Thoracic aorta (tissue), 2 donors: ENCODE results near the gene POGLUT2. TPM values are rescaled to one million over a fixed set of nuclear protein-coding genes. Genes with fewer than 3 reads are reported as not detected.

ENCODE experiments used
- ATAC-seq: fragments of 150-250 bp; one replicate; pipeline ENCODE4 v1.8.0; 2017; ENCODE audit warnings: low read depth; ENCODE audit not compliant: insufficient number of reproducible peaks, low FRiP score
- DNase-seq: peaks from one replicate; pipeline ENCODE4 v3.0.0-alpha.2; 2020; ENCODE audit warnings: low spot score
- H3K27ac ChIP-seq, 2 donors: fragments of 200-600 bp; sonication (generic); 1 replicate in 1 of 2; 2 replicates in 1 of 2; pipeline ENCODE4 v1.5.1; 2016; ENCODE audit warnings: mild to moderate bottlenecking in 2 of 2, moderate library complexity in 2 of 2
- H3K27me3 ChIP-seq: fragments of 200-600 bp; sonication (generic); replicated peaks from 2 replicates; pipeline ENCODE4 v1.6.0; 2016; ENCODE audit warnings: mild to moderate bottlenecking; ENCODE audit not compliant: insufficient read depth
- H3K36me3 ChIP-seq: fragments of 200-600 bp; sonication (generic); one replicate; pipeline ENCODE4 v1.5.1; 2016
- H3K4me1 ChIP-seq, 2 donors: fragments of 200-600 bp; sonication (generic); 1 replicate in 1 of 2; 2 replicates in 1 of 2; pipeline versions ENCODE4 v1.5.1 to v1.6.0; 2016; ENCODE audit warnings: low read depth in 2 of 2, mild to moderate bottlenecking in 1 of 2; ENCODE audit not compliant: control insufficient read depth in 1 of 2
- H3K4me3 ChIP-seq: fragments of 200-600 bp; sonication (generic); 2 replicates; pipeline ENCODE4 v1.5.1; 2016; ENCODE audit warnings: mild to moderate bottlenecking
- H3K9me3 ChIP-seq: fragments of 200-600 bp; sonication (generic); 2 replicates; pipeline ENCODE4 v1.5.1; 2016
- total RNA-seq, 2 donors: library from RNA; depleted of rRNA; stranded (reverse); fragments of >200 nt; gene quantifications; one replicate each; pipeline versions ENCODE4 v1.1.0 to v1.2.3, GENCODE V29; 2016
- TF ChIP-seq, protein P1 (sequence below): fragments of 200-600 bp; sonication (generic); IDR thresholded peaks from one replicate; pipeline ENCODE4 v1.5.1; 2019; ENCODE audit warnings: antibody characterized with exemption

The POGLUT2 gene
- total RNA-seq, 2 donors from 2014 or later, result 7.3 to 11.9 TPM

DNA sequence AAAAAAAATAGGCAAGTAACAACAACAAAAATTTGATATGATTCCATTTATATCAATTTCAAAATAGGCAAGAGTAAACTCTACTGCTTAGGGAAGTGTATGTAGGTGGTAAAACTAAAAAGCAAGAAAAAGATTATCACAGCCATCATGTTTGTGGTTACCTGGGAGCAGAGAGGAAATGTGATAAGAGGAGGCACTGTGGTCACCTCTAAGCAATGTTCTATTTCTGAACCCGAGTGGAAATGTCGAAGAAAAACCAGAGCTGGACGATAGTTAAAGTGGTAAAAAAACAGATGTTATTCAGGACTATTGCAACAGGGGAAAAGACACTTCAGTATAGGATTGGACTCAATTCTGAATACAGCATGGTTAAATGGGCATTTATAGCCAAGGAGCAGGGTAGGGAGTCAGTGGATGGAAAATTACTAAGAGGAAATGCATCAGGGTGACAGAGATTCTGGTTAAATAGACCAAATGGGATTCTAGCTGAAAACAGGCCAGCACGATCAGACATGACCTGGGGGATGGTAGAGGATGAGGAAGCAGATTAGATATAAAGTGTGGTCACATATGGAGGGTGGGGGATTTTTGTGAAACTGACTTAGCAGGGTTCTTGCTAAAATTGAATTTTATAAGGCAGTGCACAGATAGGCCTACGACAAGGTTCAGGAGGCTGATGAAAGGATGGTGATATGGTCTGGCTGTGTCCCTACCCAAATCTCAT, 19.2 kb downstream of the POGLUT2 start:
- H3K4me3 ChIP-seq, result no peak overlapping the region
- peaks cover 2% of the 10 kb centered on the region for H3K36me3 ChIP-seq
- DNase-seq, result no peak
- ATAC-seq, result no peak
- H3K9me3 ChIP-seq, result no peaks in the 10 kb centered on the region
- no peaks in the 10 kb centered on the region for H3K4me1 ChIP-seq
- TF ChIP-seq, protein P1, sequence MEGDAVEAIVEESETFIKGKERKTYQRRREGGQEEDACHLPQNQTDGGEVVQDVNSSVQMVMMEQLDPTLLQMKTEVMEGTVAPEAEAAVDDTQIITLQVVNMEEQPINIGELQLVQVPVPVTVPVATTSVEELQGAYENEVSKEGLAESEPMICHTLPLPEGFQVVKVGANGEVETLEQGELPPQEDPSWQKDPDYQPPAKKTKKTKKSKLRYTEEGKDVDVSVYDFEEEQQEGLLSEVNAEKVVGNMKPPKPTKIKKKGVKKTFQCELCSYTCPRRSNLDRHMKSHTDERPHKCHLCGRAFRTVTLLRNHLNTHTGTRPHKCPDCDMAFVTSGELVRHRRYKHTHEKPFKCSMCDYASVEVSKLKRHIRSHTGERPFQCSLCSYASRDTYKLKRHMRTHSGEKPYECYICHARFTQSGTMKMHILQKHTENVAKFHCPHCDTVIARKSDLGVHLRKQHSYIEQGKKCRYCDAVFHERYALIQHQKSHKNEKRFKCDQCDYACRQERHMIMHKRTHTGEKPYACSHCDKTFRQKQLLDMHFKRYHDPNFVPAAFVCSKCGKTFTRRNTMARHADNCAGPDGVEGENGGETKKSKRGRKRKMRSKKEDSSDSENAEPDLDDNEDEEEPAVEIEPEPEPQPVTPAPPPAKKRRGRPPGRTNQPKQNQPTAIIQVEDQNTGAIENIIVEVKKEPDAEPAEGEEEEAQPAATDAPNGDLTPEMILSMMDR, result no peak
- no peaks in the 10 kb centered on the region for H3K27me3 ChIP-seq
- H3K27ac ChIP-seq, result no peak overlapping the region

DNA sequence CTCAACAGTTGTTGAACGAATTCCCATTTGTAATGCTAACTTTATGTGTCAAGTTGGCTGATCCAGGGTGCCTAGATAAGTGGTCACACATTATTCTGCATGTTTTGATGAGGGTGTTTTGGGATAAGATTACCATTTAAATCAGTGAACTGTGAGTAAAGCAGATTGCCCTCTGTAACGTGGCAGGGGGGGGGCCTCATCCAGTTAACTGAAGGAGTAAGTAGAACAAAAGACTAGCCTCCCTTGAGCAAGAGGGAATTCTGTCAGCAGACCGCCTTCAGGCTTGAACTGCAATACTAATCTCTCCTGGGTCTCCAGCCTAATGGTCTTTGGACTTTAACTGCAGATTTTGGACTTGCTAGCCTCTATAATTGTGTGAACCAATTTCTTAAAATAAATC, 21.0 kb downstream of the POGLUT2 start:
- TF ChIP-seq, protein P1, result no peak
- no peaks in the 10 kb centered on the region for H3K27me3 ChIP-seq
- no peak for DNase-seq
- peaks cover under 1 to 3% of the 10 kb centered on the region in 2 donors for H3K4me1 ChIP-seq
- H3K27ac ChIP-seq, result no peak overlapping the region
- H3K4me3 ChIP-seq, result no peak overlapping the region
- ATAC-seq, result no peak
- no peaks in the 10 kb centered on the region for H3K9me3 ChIP-seq
- no peaks in the 10 kb centered on the region for H3K36me3 ChIP-seq

DNA sequence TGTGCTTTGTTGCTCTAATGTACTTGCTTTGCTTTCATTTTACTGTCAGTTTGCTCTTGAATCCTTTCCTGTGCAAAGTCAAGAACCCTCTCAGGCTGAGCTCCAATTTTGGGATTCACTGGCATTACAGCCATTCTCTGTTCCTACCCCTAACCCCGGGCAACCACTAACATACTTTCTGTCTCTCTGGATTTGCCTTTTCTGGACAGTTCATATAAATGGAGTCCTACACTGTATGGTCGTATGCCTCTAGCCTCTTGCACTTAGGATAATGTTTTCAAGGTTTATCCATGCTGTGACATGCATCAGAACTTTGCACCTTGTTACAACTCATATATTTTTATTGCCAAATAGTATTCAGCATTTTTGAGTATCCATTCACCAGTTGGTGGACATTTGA, 22.5 kb downstream of the POGLUT2 start:
- no peaks in the 10 kb centered on the region for H3K27me3 ChIP-seq
- no peaks in the 10 kb centered on the region for H3K36me3 ChIP-seq
- no peak overlapping the region for H3K4me3 ChIP-seq
- DNase-seq (no peak), ATAC-seq (no peak)
- H3K27ac ChIP-seq, result no peak overlapping the region
- TF ChIP-seq, protein P1, result no peak
- no peaks in the 10 kb centered on the region for H3K9me3 ChIP-seq
- H3K4me1 ChIP-seq, result peaks cover 7 to 8% of the 10 kb centered on the region in 2 donors

DNA sequence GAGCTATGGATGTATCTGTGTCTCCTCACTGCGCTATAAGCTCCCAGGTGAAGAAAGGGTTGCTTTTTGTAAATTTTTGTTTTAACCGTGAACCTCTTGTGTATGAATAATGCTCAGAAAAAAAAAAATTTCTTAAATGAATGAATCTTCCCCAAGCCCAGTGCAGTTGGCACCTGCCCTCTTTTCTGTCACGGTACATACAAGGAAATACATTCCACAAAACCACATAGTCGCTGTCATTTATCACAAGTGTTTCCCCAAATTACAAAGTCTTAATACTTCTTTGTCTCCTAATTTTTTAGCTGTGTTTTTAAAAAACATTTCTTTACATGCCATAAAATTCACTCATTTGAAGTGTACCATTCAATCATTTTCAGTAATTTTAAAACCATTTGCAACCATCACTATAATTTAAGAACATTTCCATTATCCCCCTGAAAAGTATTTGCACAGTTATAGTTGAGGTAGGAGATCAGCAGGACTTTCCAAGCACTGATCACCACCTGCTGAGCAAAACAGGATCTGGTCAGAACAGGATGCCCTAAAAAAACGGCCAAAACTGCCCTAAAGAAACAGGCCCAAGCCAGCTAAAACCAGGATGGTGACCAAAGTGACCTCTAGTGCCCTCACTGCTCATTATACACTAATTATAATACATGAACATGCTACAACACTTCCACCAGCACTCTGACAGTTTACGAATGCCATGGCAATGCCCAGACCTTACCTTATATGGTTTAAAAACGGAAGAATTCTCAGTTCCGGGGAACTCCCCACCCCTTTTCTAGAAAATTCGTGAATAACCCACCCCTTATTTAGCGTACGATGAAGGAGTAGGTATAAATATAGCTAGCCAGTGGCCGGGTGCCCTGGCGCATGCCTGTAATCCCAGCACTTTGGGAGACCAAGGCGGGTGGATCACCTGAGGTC, 23.9 kb downstream of the POGLUT2 start:
- DNase-seq (no peak), ATAC-seq (no peak)
- Histone ChIP-seq H3K36me3 (no peaks in the 10 kb centered on the region), H3K27me3 (no peaks in the 10 kb centered on the region), H3K4me3 (peak overlapping the region; percentile 91), H3K27ac (no peak overlapping the region), H3K4me1 (peaks cover 7 to 8% of the 10 kb centered on the region in 2 donors), H3K9me3 (no peaks in the 10 kb centered on the region)
- TF ChIP-seq, protein P1, result no peak

DNA sequence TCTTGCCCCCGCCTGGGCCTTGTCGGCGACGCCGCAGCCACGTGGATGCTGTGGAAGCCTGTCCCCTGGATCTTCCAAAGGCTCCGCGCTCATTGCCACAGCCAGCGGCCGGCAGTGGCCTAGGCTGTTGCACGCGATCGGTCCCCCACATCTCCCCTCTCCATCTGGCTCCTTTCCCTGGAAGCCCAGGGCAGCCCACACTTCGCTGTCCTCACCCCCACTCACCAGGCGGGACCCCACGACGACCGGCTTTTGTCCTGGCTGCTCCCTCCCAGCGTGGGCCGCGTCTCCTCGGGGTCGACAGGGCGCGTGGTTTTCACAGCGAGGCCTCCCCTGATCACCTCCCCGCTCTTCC, 24.6 kb downstream of the POGLUT2 start:
- ATAC-seq, result no peak
- TF ChIP-seq, protein P1, result no peak
- DNase-seq, result no peak

More for the DNA sequence above, 24.6 kb downstream of the POGLUT2 start:
- Histone ChIP-seq H3K36me3 (no peaks in the 10 kb centered on the region), H3K27me3 (no peaks in the 10 kb centered on the region), H3K27ac (peak overlapping the region; percentile 74 to 80), H3K9me3 (no peaks in the 10 kb centered on the region), H3K4me1 (peaks cover 7 to 8% of the 10 kb centered on the region in 2 donors), H3K4me3 (peak overlapping the region; percentile 91)
